MM.1S (cell line): ENCODE data around the gene RDH5.

Experiments used
- DNase-seq: peaks from one replicate; pipeline ENCODE4 v3.0.0-alpha.2; 2015
- H2AFZ ChIP-seq: fragments of 300-600 bp; sonication (generic); 2 replicates; pipeline ENCODE4 v1.6.0; 2016; ENCODE audit warnings: antibody characterized with exemption, low read length
- H3F3A ChIP-seq: fragments of 300-600 bp; sonication (generic); 2 replicates; pipeline ENCODE4 v1.6.1; 2016; ENCODE audit warnings: mild to moderate bottlenecking, antibody characterized with exemption, low read length, moderate library complexity, mixed read lengths; ENCODE audit not compliant: insufficient read depth
- H3K27ac ChIP-seq: fragments of 300-600 bp; sonication (generic); 2 replicates; pipeline ENCODE4 v1.5.1; 2016; ENCODE audit warnings: mild to moderate bottlenecking, low read length
- H3K27me3 ChIP-seq: fragments of 300-600 bp; sonication (generic); replicated peaks from 2 replicates; pipeline ENCODE4 v1.6.0; 2016; ENCODE audit warnings: low read length; ENCODE audit not compliant: insufficient read depth
- H3K36me3 ChIP-seq: fragments of 300-600 bp; sonication (generic); replicated peaks from 2 replicates; pipeline ENCODE4 v1.6.1; 2016; ENCODE audit warnings: mild to moderate bottlenecking, low read length, mixed read lengths; ENCODE audit not compliant: insufficient read depth
- H3K4me1 ChIP-seq: fragments of 300-600 bp; sonication (generic); 2 replicates; pipeline ENCODE4 v1.6.1; 2016; ENCODE audit warnings: low read length, mixed read lengths
- H3K4me2 ChIP-seq: fragments of 300-600 bp; sonication (generic); 2 replicates; pipeline ENCODE4 v1.6.0; 2016; ENCODE audit warnings: low read depth, low read length
- H3K4me3 ChIP-seq: fragments of 300-600 bp; sonication (generic); 2 replicates; pipeline ENCODE4 v1.5.1; 2016; ENCODE audit warnings: low read length, mixed read lengths
- H3K79me2 ChIP-seq: fragments of 300-600 bp; sonication (generic); 2 replicates; pipeline ENCODE4 v1.6.1; 2016; ENCODE audit warnings: mixed run types, low read length, mixed read lengths
- H3K9ac ChIP-seq: fragments of 300-600 bp; sonication (generic); 2 replicates; pipeline ENCODE4 v1.6.1; 2016; ENCODE audit warnings: low read length, mixed read lengths
- H3K9me2 ChIP-seq: fragments of 300-600 bp; sonication (generic); replicated peaks from 2 replicates; pipeline ENCODE4 v1.6.1; 2016; ENCODE audit warnings: mild to moderate bottlenecking, low read length, mixed read lengths; ENCODE audit not compliant: insufficient read depth
- H3K9me3 ChIP-seq: fragments of 300-600 bp; sonication (generic); replicated peaks from 2 replicates; pipeline ENCODE4 v1.6.1; 2016; ENCODE audit warnings: mild to moderate bottlenecking, low read length, mixed read lengths; ENCODE audit not compliant: insufficient read depth
- H4K20me1 ChIP-seq: fragments of 300-600 bp; sonication (generic); 2 replicates; pipeline ENCODE4 v1.6.1; 2016; ENCODE audit warnings: mild to moderate bottlenecking, low read length, moderate library complexity, mixed read lengths; ENCODE audit not compliant: insufficient read depth
- EZH2 ChIP-seq: fragments of 300-600 bp; sonication (generic); optimal IDR thresholded peaks from 2 replicates; pipeline ENCODE3; 2017; ENCODE audit warnings: low read depth, mild to moderate bottlenecking, antibody characterized with exemption, low read length, mixed read lengths
- EZH2phosphoT487 ChIP-seq: fragments of 300-600 bp; sonication (generic); IDR thresholded peaks from 2 replicates; pipeline ENCODE4 v1.6.1; 2018; ENCODE audit warnings: antibody characterized with exemption, low read length
- TF ChIP-seq, protein P1 (sequence below): fragments of 300-600 bp; sonication (generic); IDR thresholded peaks from 2 replicates; pipeline ENCODE4 v1.5.1; 2016; ENCODE audit warnings: antibody characterized with exemption, low read length, mixed read lengths

Gene RDH5

GRCh38 chr12:55693323-55694187 lies 26.6 kb upstream of the RDH5 start:
- Histone ChIP-seq H3K9me3 (no peaks in the 10 kb centered on the region), H3K4me3 (no peak overlapping the region), H3K27me3 (no peaks in the 10 kb centered on the region; the same call in 1 of the 2 replicates), H3K36me3 (no peaks in the 10 kb centered on the region), H3K4me2 (no peak overlapping the region), H3K4me1 (no peaks in the 10 kb centered on the region), H3K9ac (no peak overlapping the region), H3K79me2 (no peaks in the 10 kb centered on the region), H3F3A (no peaks in the 10 kb centered on the region), H3K27ac (no peak overlapping the region), H4K20me1 (no peaks in the 10 kb centered on the region), H3K9me2 (no peaks in the 10 kb centered on the region), H2AFZ (no peak overlapping the region)
- DNase-seq = no peak
- TF ChIP-seq, protein P1, sequence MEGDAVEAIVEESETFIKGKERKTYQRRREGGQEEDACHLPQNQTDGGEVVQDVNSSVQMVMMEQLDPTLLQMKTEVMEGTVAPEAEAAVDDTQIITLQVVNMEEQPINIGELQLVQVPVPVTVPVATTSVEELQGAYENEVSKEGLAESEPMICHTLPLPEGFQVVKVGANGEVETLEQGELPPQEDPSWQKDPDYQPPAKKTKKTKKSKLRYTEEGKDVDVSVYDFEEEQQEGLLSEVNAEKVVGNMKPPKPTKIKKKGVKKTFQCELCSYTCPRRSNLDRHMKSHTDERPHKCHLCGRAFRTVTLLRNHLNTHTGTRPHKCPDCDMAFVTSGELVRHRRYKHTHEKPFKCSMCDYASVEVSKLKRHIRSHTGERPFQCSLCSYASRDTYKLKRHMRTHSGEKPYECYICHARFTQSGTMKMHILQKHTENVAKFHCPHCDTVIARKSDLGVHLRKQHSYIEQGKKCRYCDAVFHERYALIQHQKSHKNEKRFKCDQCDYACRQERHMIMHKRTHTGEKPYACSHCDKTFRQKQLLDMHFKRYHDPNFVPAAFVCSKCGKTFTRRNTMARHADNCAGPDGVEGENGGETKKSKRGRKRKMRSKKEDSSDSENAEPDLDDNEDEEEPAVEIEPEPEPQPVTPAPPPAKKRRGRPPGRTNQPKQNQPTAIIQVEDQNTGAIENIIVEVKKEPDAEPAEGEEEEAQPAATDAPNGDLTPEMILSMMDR = no peak
- TF ChIP-seq EZH2phosphoT487 (no peak), EZH2 (no peak)

DNA sequence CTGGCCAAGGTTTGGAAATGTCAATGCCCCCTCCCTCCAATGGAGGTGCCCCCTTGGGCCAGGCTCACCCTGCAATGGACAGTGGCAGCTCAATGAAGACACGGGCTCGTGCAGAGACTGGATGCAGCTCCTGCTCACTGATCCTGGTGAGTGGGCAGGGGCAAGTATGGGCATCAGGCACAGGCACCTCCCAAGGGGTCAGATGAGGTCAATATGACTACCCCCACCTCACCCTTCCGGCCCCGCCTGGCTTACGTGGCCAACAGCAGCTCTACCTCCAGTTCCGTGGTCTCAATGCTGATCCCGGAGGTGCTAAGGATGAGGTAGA lies 26.0 kb upstream of the RDH5 start:
- no peak overlapping the region for H3K4me2 ChIP-seq
- H3K79me2 ChIP-seq = no peaks in the 10 kb centered on the region
- TF ChIP-seq EZH2phosphoT487 (no peak), EZH2 (no peak)
- TF ChIP-seq, protein P1 = no peak
- no peaks in the 10 kb centered on the region for H3K9me3 ChIP-seq
- H3K27me3 ChIP-seq = no peaks in the 10 kb centered on the region; the same call in 1 of the 2 replicates
- no peak overlapping the region for H2AFZ ChIP-seq
- no peaks in the 10 kb centered on the region for H3K4me1 ChIP-seq
- H4K20me1 ChIP-seq = no peaks in the 10 kb centered on the region
- H3F3A ChIP-seq = no peaks in the 10 kb centered on the region
- no peak overlapping the region for H3K9ac ChIP-seq
- H3K36me3 ChIP-seq = no peaks in the 10 kb centered on the region
- H3K4me3 ChIP-seq = no peak overlapping the region
- DNase-seq = no peak
- no peak overlapping the region for H3K27ac ChIP-seq
- H3K9me2 ChIP-seq = no peaks in the 10 kb centered on the region

- Histone ChIP-seq H4K20me1 (no peaks in the 10 kb centered on the region), H3K4me2 (no peak overlapping the region), H3K79me2 (no peaks in the 10 kb centered on the region), H3K36me3 (no peaks in the 10 kb centered on the region), H3K27me3 (no peaks in the 10 kb centered on the region; the same call in 1 of the 2 replicates), H3K9me2 (no peaks in the 10 kb centered on the region), H3K27ac (no peak overlapping the region), H3K4me1 (no peaks in the 10 kb centered on the region), H2AFZ (no peak overlapping the region), H3K4me3 (no peak overlapping the region), H3K9me3 (no peaks in the 10 kb centered on the region), H3F3A (no peaks in the 10 kb centered on the region), H3K9ac (no peak overlapping the region)
- no peak for DNase-seq
- TF ChIP-seq EZH2phosphoT487 (no peak), EZH2 (no peak)
- TF ChIP-seq, protein P1 = no peak
These were observed 25.5 kb upstream of the RDH5 start for GRCh38 chr12:55694651-55695050.
